A549 (cell line): ENCODE results near the gene GPATCH2.

Source experiments
- EP300 ChIP-seq, 2 experiments: fragments of >200 bp; sonication (Bioruptor Twin); formaldehyde crosslinking; IDR thresholded peaks; 2 replicates in 1 of 2; 3 replicates in 1 of 2; pipeline ENCODE4 v1.6.1; 2016 to 2017
- FOSL2 ChIP-seq, 2 experiments: fragments of 450-650 bp in 1 of 2; fragments of >200 bp in 1 of 2; sonication (Bioruptor Twin) in 1 of 2; formaldehyde crosslinking; IDR thresholded peaks; 2 replicates each; pipeline versions ENCODE4 v1.5.0 to v1.6.1; 2016 to 2020; ENCODE audit warnings: mild to moderate bottlenecking in 1 of 2, moderate library complexity in 1 of 2
- MAX ChIP-seq: IDR thresholded peaks from 2 replicates; pipeline ENCODE4 v1.6.1; 2012
- POLR2A ChIP-seq: IDR thresholded peaks from 2 replicates; pipeline ENCODE4 v1.6.1; 2012; ENCODE audit warnings: mild to moderate bottlenecking, low read length
- RCOR1 ChIP-seq: fragments of 150-350 bp; IDR thresholded peaks from 2 replicates; pipeline ENCODE4 v1.6.1; 2014; ENCODE audit warnings: antibody characterized with exemption, low read length, low read depth
- SMC3 ChIP-seq: fragments of >200 bp; sonication (Bioruptor Twin); formaldehyde crosslinking; IDR thresholded peaks from 3 replicates; pipeline ENCODE4 v1.6.1; 2018; ENCODE audit warnings: inconsistent platforms
- SREBF2 ChIP-seq: fragments of 450-650 bp; IDR thresholded peaks from 2 replicates; pipeline ENCODE4 v1.6.1; 2014; ENCODE audit warnings: mild to moderate bottlenecking, moderate library complexity
- TF ChIP-seq, protein P1 (sequence below): fragments of >200 bp; sonication (Bioruptor Twin); formaldehyde crosslinking; IDR thresholded peaks from 3 replicates; pipeline ENCODE4 v1.5.1; 2016

- TF ChIP-seq POLR2A: no peak
- TF ChIP-seq EP300 (IDR thresholded peaks at IDR 0.05): no peak
- TF ChIP-seq, protein P1, sequence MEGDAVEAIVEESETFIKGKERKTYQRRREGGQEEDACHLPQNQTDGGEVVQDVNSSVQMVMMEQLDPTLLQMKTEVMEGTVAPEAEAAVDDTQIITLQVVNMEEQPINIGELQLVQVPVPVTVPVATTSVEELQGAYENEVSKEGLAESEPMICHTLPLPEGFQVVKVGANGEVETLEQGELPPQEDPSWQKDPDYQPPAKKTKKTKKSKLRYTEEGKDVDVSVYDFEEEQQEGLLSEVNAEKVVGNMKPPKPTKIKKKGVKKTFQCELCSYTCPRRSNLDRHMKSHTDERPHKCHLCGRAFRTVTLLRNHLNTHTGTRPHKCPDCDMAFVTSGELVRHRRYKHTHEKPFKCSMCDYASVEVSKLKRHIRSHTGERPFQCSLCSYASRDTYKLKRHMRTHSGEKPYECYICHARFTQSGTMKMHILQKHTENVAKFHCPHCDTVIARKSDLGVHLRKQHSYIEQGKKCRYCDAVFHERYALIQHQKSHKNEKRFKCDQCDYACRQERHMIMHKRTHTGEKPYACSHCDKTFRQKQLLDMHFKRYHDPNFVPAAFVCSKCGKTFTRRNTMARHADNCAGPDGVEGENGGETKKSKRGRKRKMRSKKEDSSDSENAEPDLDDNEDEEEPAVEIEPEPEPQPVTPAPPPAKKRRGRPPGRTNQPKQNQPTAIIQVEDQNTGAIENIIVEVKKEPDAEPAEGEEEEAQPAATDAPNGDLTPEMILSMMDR: no peak
- no peak for TF ChIP-seq MAX
- no peak for TF ChIP-seq RCOR1
- TF ChIP-seq SMC3: no peak
- TF ChIP-seq FOSL2 (IDR thresholded peaks at IDR 0.05): no peak
- no peak for TF ChIP-seq FOSL2 (CRISPR knock-in tag; IDR thresholded peaks at IDR 0.05)
- no peak for TF ChIP-seq SREBF2
Measured at GRCh38 chr1:217626321-217626720, 4.6 kb downstream of the GPATCH2 start.
